ENCODE data around the gene ULK4.

ULK4 gene

DNA sequence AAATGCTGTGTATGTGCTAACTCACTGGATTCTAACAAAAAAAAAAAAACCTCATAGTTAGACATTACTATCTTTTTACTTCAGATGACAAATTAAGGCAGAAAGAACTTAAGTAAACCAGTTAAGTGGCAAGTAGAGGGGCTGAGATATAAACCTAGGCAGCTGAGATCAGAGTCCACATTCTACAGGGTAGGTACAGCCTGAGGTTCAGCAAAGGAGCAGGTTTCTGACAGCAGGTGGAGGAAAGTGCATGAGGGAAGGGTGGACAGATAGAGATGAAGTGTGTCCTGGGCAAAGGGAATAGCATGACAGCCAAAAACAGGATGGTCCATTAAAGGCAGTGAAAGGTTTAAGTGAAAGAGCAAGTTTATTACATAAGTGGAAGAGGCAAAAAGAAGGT, 329.2 kb downstream of the ULK4 start:
- H2AK5ac ChIP-seq (ENCODE audit: low read length), result no peak overlapping the region
- H3K9ac ChIP-seq (ENCODE audit: low read length), result no peak overlapping the region
- H3K56ac ChIP-seq (ENCODE audit: low read length), result no peak overlapping the region
- no peak overlapping the region for H2BK5ac ChIP-seq (ENCODE audit: low read length)
- H3K27ac ChIP-seq (ENCODE audit: low read depth, low read length), result no peak overlapping the region
- no peak overlapping the region for H3K4me2 ChIP-seq (ENCODE audit: low read length)
- no peak overlapping the region for H3K23ac ChIP-seq (ENCODE audit: low read length)
- H3K18ac ChIP-seq (ENCODE audit: low read length), result no peak overlapping the region
- no peak overlapping the region for H2BK15ac ChIP-seq (replicated peaks; ENCODE audit: low read depth)
- no peak overlapping the region for H3K4ac ChIP-seq (ENCODE audit: low read depth, low read length)
- no peak overlapping the region for H3K4me3 ChIP-seq (ENCODE audit: low read length)
- no peak for DNase-seq
- no peaks in the 10 kb centered on the region for H3K27me3 ChIP-seq (ENCODE audit: insufficient read depth, low read length, poor library complexity)
- H3K79me1 ChIP-seq (ENCODE audit: low read length), result no peaks in the 10 kb centered on the region
- no peak overlapping the region for H4K8ac ChIP-seq (ENCODE audit: low read depth, low read length)
- no peak overlapping the region for H4K5ac ChIP-seq (ENCODE audit: low read length)
- no peak overlapping the region for H2BK120ac ChIP-seq (ENCODE audit: low read depth, low read length)
- no peaks in the 10 kb centered on the region for H3K79me2 ChIP-seq (ENCODE audit: control insufficient read depth, insufficient read depth, low read length)
- no peaks in the 10 kb centered on the region for H3K4me1 ChIP-seq (ENCODE audit: control insufficient read depth, low read depth, low read length)
- no peaks in the 10 kb centered on the region for H3K36me3 ChIP-seq (ENCODE audit: control insufficient read depth, insufficient read depth, low read length)

- no peak overlapping the region for H3K4me3 ChIP-seq (ENCODE audit: low read length)
- no peak overlapping the region for H3K4me2 ChIP-seq (ENCODE audit: low read length)
- no peak overlapping the region for H4K8ac ChIP-seq (ENCODE audit: low read depth, low read length)
- no peak overlapping the region for H2BK120ac ChIP-seq (ENCODE audit: low read depth, low read length)
- H3K79me1 ChIP-seq (ENCODE audit: low read length), result no peaks in the 10 kb centered on the region
- no peak overlapping the region for H3K23ac ChIP-seq (ENCODE audit: low read length)
- H3K79me2 ChIP-seq (ENCODE audit: control insufficient read depth, insufficient read depth, low read length), result no peaks in the 10 kb centered on the region
- H3K36me3 ChIP-seq (ENCODE audit: control insufficient read depth, insufficient read depth, low read length), result no peaks in the 10 kb centered on the region
- H3K27me3 ChIP-seq (ENCODE audit: insufficient read depth, low read length, poor library complexity), result no peaks in the 10 kb centered on the region
- no peak overlapping the region for H3K4ac ChIP-seq (ENCODE audit: low read depth, low read length)
- no peak overlapping the region for H2BK15ac ChIP-seq (replicated peaks; ENCODE audit: low read depth)
- H3K4me1 ChIP-seq (ENCODE audit: control insufficient read depth, low read depth, low read length), result no peaks in the 10 kb centered on the region
- H2BK5ac ChIP-seq (ENCODE audit: low read length), result no peak overlapping the region
- no peak overlapping the region for H3K27ac ChIP-seq (ENCODE audit: low read depth, low read length)
- H3K56ac ChIP-seq (ENCODE audit: low read length), result no peak overlapping the region
- no peak overlapping the region for H3K18ac ChIP-seq (ENCODE audit: low read length)
- H2AK5ac ChIP-seq (ENCODE audit: low read length), result no peak overlapping the region
- H4K5ac ChIP-seq (ENCODE audit: low read length), result no peak overlapping the region
- no peak overlapping the region for H3K9ac ChIP-seq (ENCODE audit: low read length)
- DNase-seq, result no peak
Measured at GRCh38 chr3:41630708-41631107, 331.2 kb downstream of the ULK4 start.

- no peak overlapping the region for H3K18ac ChIP-seq (ENCODE audit: low read length)
- H3K4me3 ChIP-seq (ENCODE audit: low read length), result no peak overlapping the region
- H2BK5ac ChIP-seq (ENCODE audit: low read length), result no peak overlapping the region
- no CpG with 5 or more reads among the region's 1 CpG for WGBS (ENCODE audit: extremely low coverage, insufficient coverage, low lambda C conversion rate)
- H3K27ac ChIP-seq (ENCODE audit: low read depth, low read length), result no peak overlapping the region
- no peak overlapping the region for H3K4ac ChIP-seq (ENCODE audit: low read depth, low read length)
- no peak overlapping the region for H2AK5ac ChIP-seq (ENCODE audit: low read length)
- H3K4me2 ChIP-seq (ENCODE audit: low read length), result no peak overlapping the region
- no peak overlapping the region for H3K23ac ChIP-seq (ENCODE audit: low read length)
- H2BK15ac ChIP-seq (replicated peaks; ENCODE audit: low read depth), result no peak overlapping the region
- H3K56ac ChIP-seq (ENCODE audit: low read length), result no peak overlapping the region
- no peak for DNase-seq
- no peaks in the 10 kb centered on the region for H3K36me3 ChIP-seq (ENCODE audit: control insufficient read depth, insufficient read depth, low read length)
- no peaks in the 10 kb centered on the region for H3K4me1 ChIP-seq (ENCODE audit: control insufficient read depth, low read depth, low read length)
- no peak overlapping the region for H3K9ac ChIP-seq (ENCODE audit: low read length)
- no peak overlapping the region for H2BK120ac ChIP-seq (ENCODE audit: low read depth, low read length)
- H3K27me3 ChIP-seq (ENCODE audit: insufficient read depth, low read length, poor library complexity), result no peaks in the 10 kb centered on the region
- H3K79me2 ChIP-seq (ENCODE audit: control insufficient read depth, insufficient read depth, low read length), result no peaks in the 10 kb centered on the region
- H3K79me1 ChIP-seq (ENCODE audit: low read length), result no peaks in the 10 kb centered on the region
- H4K8ac ChIP-seq (ENCODE audit: low read depth, low read length), result no peak overlapping the region
- no peak overlapping the region for H4K5ac ChIP-seq (ENCODE audit: low read length)
Measured at GRCh38 chr3:41629986-41630385, 331.9 kb downstream of the ULK4 start.

DNA sequence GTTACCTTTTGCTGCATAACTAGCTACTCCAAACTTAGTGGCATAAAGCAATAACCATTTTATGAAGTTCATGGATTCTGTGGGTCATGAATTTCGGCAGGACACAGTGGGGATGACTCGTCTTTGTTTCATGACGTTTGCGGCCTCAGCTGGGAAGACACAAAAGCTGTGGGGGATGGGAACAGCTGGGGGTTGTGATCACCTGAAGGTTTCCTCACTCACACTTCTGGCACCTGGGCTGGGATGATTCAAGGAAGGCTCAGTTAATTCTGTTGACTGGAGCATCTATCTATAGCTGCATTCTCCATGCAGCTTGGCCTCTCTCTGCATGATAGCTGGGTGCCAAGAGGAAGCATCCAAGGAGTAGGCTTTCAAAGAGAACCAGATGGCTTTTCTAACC, 332.8 kb downstream of the ULK4 start:
- H3K23ac ChIP-seq (ENCODE audit: low read length), result no peak overlapping the region
- peak; percentile 40 for DNase-seq
- H2BK15ac ChIP-seq (replicated peaks; ENCODE audit: low read depth), result no peak overlapping the region
- H2BK120ac ChIP-seq (ENCODE audit: low read depth, low read length), result no peak overlapping the region
- no peaks in the 10 kb centered on the region for H3K79me1 ChIP-seq (ENCODE audit: low read length)
- no peaks in the 10 kb centered on the region for H3K4me1 ChIP-seq (ENCODE audit: control insufficient read depth, low read depth, low read length)
- H3K4me2 ChIP-seq (ENCODE audit: low read length), result no peak overlapping the region
- no peaks in the 10 kb centered on the region for H3K36me3 ChIP-seq (ENCODE audit: control insufficient read depth, insufficient read depth, low read length)
- no CpG with 5 or more reads among the region's 4 CpGs for WGBS (ENCODE audit: extremely low coverage, insufficient coverage, low lambda C conversion rate)
- no peak overlapping the region for H3K4me3 ChIP-seq (ENCODE audit: low read length)
- no peak overlapping the region for H3K9ac ChIP-seq (ENCODE audit: low read length)
- no peak overlapping the region for H2AK5ac ChIP-seq (ENCODE audit: low read length)
- no peak overlapping the region for H3K4ac ChIP-seq (ENCODE audit: low read depth, low read length)
- no peak overlapping the region for H2BK5ac ChIP-seq (ENCODE audit: low read length)
- H3K79me2 ChIP-seq (ENCODE audit: control insufficient read depth, insufficient read depth, low read length), result no peaks in the 10 kb centered on the region
- no peaks in the 10 kb centered on the region for H3K27me3 ChIP-seq (ENCODE audit: insufficient read depth, low read length, poor library complexity)
- H3K18ac ChIP-seq (ENCODE audit: low read length), result no peak overlapping the region
- no peak overlapping the region for H3K56ac ChIP-seq (ENCODE audit: low read length)
- no peak overlapping the region for H4K8ac ChIP-seq (ENCODE audit: low read depth, low read length)
- H3K27ac ChIP-seq (ENCODE audit: low read depth, low read length), result no peak overlapping the region
- H4K5ac ChIP-seq (ENCODE audit: low read length), result no peak overlapping the region

DNA sequence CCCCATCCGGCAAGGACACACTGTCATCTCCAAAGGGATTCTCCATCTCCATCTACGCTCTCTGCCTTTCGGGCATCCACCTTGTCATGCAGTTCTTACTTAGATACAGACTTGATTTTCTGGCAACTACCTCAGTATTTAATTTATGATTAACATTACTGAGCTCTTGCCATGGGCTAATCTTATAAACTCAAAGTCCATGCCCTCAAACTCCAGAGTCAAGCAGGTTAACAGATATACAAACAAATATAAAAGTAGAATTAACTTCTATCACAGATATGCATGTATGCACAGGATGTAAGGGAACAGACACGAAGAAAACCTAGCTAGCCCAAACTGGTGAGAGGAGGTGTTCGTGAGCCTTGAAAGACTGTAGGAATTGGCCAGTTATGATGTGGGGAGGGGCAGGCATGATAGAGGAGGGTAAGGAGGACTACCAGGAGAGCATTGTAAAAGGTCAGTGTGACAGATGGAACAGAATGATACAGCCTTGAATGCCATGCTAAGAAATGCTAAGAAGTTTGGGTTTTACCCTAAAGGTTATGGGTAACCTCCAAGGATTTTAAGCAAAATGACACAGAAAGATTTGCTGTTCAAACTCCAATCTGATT, 334.3 kb downstream of the ULK4 start:
- no peak overlapping the region for H4K5ac ChIP-seq (ENCODE audit: low read length)
- H3K79me2 ChIP-seq (ENCODE audit: control insufficient read depth, insufficient read depth, low read length), result no peaks in the 10 kb centered on the region
- no CpG with 5 or more reads among the region's 5 CpGs for WGBS (ENCODE audit: extremely low coverage, insufficient coverage, low lambda C conversion rate)
- no peak overlapping the region for H2BK120ac ChIP-seq (ENCODE audit: low read depth, low read length)
- no peak overlapping the region for H3K4me2 ChIP-seq (ENCODE audit: low read length)
- H2BK15ac ChIP-seq (replicated peaks; ENCODE audit: low read depth), result no peak overlapping the region
- H3K27me3 ChIP-seq (ENCODE audit: insufficient read depth, low read length, poor library complexity), result no peaks in the 10 kb centered on the region
- H3K4ac ChIP-seq (ENCODE audit: low read depth, low read length), result no peak overlapping the region
- H3K79me1 ChIP-seq (ENCODE audit: low read length), result no peaks in the 10 kb centered on the region
- no peak overlapping the region for H3K56ac ChIP-seq (ENCODE audit: low read length)
- H3K27ac ChIP-seq (ENCODE audit: low read depth, low read length), result no peak overlapping the region
- no peaks in the 10 kb centered on the region for H3K4me1 ChIP-seq (ENCODE audit: control insufficient read depth, low read depth, low read length)
- no peak overlapping the region for H3K23ac ChIP-seq (ENCODE audit: low read length)
- no peak overlapping the region for H3K18ac ChIP-seq (ENCODE audit: low read length)
- H2BK5ac ChIP-seq (ENCODE audit: low read length), result no peak overlapping the region
- H2AK5ac ChIP-seq (ENCODE audit: low read length), result no peak overlapping the region
- no peak overlapping the region for H3K9ac ChIP-seq (ENCODE audit: low read length)
- H3K36me3 ChIP-seq (ENCODE audit: control insufficient read depth, insufficient read depth, low read length), result no peaks in the 10 kb centered on the region
- DNase-seq, result no peak
- no peak overlapping the region for H3K4me3 ChIP-seq (ENCODE audit: low read length)
- no peak overlapping the region for H4K8ac ChIP-seq (ENCODE audit: low read depth, low read length)

GRCh38 chr3:41612853-41613252, 349.1 kb downstream of the ULK4 start:
- no CpG with 5 or more reads among the region's 2 CpGs for WGBS (ENCODE audit: extremely low coverage, insufficient coverage, low lambda C conversion rate)
- no peak overlapping the region for H2BK5ac ChIP-seq (ENCODE audit: low read length)
- no peak overlapping the region for H3K4ac ChIP-seq (ENCODE audit: low read depth, low read length)
- H2BK120ac ChIP-seq (ENCODE audit: low read depth, low read length), result no peak overlapping the region
- no peak overlapping the region for H2BK15ac ChIP-seq (replicated peaks; ENCODE audit: low read depth)
- no peak overlapping the region for H3K18ac ChIP-seq (ENCODE audit: low read length)
- H3K4me1 ChIP-seq (ENCODE audit: control insufficient read depth, low read depth, low read length), result no peaks in the 10 kb centered on the region
- no peak overlapping the region for H2AK5ac ChIP-seq (ENCODE audit: low read length)
- no peaks in the 10 kb centered on the region for H3K27me3 ChIP-seq (ENCODE audit: insufficient read depth, low read length, poor library complexity)
- DNase-seq, result no peak
- H3K4me3 ChIP-seq (ENCODE audit: low read length), result no peak overlapping the region
- H3K4me2 ChIP-seq (ENCODE audit: low read length), result no peak overlapping the region
- H3K23ac ChIP-seq (ENCODE audit: low read length), result no peak overlapping the region
- no peaks in the 10 kb centered on the region for H3K79me2 ChIP-seq (ENCODE audit: control insufficient read depth, insufficient read depth, low read length)
- no peak overlapping the region for H3K56ac ChIP-seq (ENCODE audit: low read length)
- H3K27ac ChIP-seq (ENCODE audit: low read depth, low read length), result no peak overlapping the region
- H3K36me3 ChIP-seq (ENCODE audit: control insufficient read depth, insufficient read depth, low read length), result no peaks in the 10 kb centered on the region
- no peak overlapping the region for H4K5ac ChIP-seq (ENCODE audit: low read length)
- no peaks in the 10 kb centered on the region for H3K79me1 ChIP-seq (ENCODE audit: low read length)
- H4K8ac ChIP-seq (ENCODE audit: low read depth, low read length), result no peak overlapping the region
- H3K9ac ChIP-seq (ENCODE audit: low read length), result no peak overlapping the region

Measured in mesendoderm (in vitro differentiated cells).